ENCODE results near the gene FLRT1. TPM values are rescaled to one million over a fixed set of nuclear protein-coding genes. Genes with fewer than 3 reads are reported as not detected.

The FLRT1 gene
- total RNA-seq, 4 donors from 2014 or later, result not detected

- H3K4me1 ChIP-seq, result peaks cover 23% of the 10 kb centered on the region
- no peak for DNase-seq (ENCODE audit: low spot score in 2 of 2)
- H3K27ac ChIP-seq, result no peak overlapping the region
- H3K9me3 ChIP-seq, result no peaks in the 10 kb centered on the region
- H3K4me3 ChIP-seq, result peak overlapping the region; percentile 53
- H3K27me3 ChIP-seq, result peaks cover 33% of the 10 kb centered on the region
- TF ChIP-seq POLR2A (IDR thresholded peaks at IDR 0.05), result no peak
- TF ChIP-seq CTCF (IDR thresholded peaks at IDR 0.05), result no peak
- TF ChIP-seq POLR2AphosphoS5 (IDR thresholded peaks at IDR 0.05), result no peak
- no peak for TF ChIP-seq EP300 (IDR thresholded peaks at IDR 0.05)
- no peaks in the 10 kb centered on the region for H3K36me3 ChIP-seq
- 34% methylated on average over 11 of the region's 23 CpGs for WGBS
Observed at GRCh38 chr11:64037027-64037634, 1.4 kb downstream of the FLRT1 start.

- no peak for DNase-seq (ENCODE audit: low spot score in 2 of 2)
- Histone ChIP-seq H3K4me1 (peaks cover 23% of the 10 kb centered on the region), H3K9me3 (no peaks in the 10 kb centered on the region), H3K27me3 (peaks cover 32% of the 10 kb centered on the region), H3K4me3 (no peak overlapping the region), H3K36me3 (no peaks in the 10 kb centered on the region), H3K27ac (no peak overlapping the region)
- TF ChIP-seq EP300 (IDR thresholded peaks at IDR 0.05) (no peak), POLR2A (IDR thresholded peaks at IDR 0.05) (no peak), CTCF (IDR thresholded peaks at IDR 0.05) (no peak), POLR2AphosphoS5 (IDR thresholded peaks at IDR 0.05) (no peak)
- 100% methylated on average over 2 of the region's 4 CpGs for WGBS
Observed at GRCh38 chr11:64038500-64038899, 2.8 kb downstream of the FLRT1 start.

- peaks cover 28% of the 10 kb centered on the region for H3K27me3 ChIP-seq
- no peak overlapping the region for H3K4me3 ChIP-seq
- H3K9me3 ChIP-seq, result no peaks in the 10 kb centered on the region
- no peak for TF ChIP-seq CTCF (IDR thresholded peaks at IDR 0.05)
- no peak for TF ChIP-seq EP300 (IDR thresholded peaks at IDR 0.05)
- TF ChIP-seq POLR2A (IDR thresholded peaks at IDR 0.05), result no peak
- TF ChIP-seq POLR2AphosphoS5 (IDR thresholded peaks at IDR 0.05), result no peak
- no peak for DNase-seq (ENCODE audit: low spot score in 2 of 2)
- peaks cover 23% of the 10 kb centered on the region for H3K4me1 ChIP-seq
- no peaks in the 10 kb centered on the region for H3K36me3 ChIP-seq
- whole genome bisulfite sequencing, result 70% methylated on average over 3 of the region's 16 CpGs
- H3K27ac ChIP-seq, result no peak overlapping the region
Observed at GRCh38 chr11:64039012-64039665, 3.4 kb downstream of the FLRT1 start.

- Histone ChIP-seq H3K36me3 (no peaks in the 10 kb centered on the region), H3K27me3 (peaks cover 16% of the 10 kb centered on the region)
Observed at GRCh38 chr11:64040684-64041322, 5.1 kb downstream of the FLRT1 start.

More at GRCh38 chr11:64040684-64041322, 5.1 kb downstream of the FLRT1 start:
- Histone ChIP-seq H3K9me3 (no peaks in the 10 kb centered on the region), H3K4me3 (no peak overlapping the region), H3K27ac (no peak overlapping the region), H3K4me1 (peaks cover 12% of the 10 kb centered on the region)
- no peak for DNase-seq (ENCODE audit: low spot score in 2 of 2)
- no peak for TF ChIP-seq EP300 (IDR thresholded peaks at IDR 0.05)
- TF ChIP-seq CTCF (IDR thresholded peaks at IDR 0.05), result no peak
- 68% methylated on average over 14 of the region's 20 CpGs for WGBS
